ENCODE data around the gene MACROD2. TPM values are rescaled to one million over a fixed set of nuclear protein-coding genes. Genes with fewer than 3 reads are reported as not detected.
"Not testable (repeated sequence)": the region's sequence is repeated elsewhere in the genome, so short reads cannot be mapped to it uniquely, and the experiment has no call there.

Gene MACROD2
- total RNA-seq, 1 experiment from 2014 or later, result 3.7 TPM

DNA sequence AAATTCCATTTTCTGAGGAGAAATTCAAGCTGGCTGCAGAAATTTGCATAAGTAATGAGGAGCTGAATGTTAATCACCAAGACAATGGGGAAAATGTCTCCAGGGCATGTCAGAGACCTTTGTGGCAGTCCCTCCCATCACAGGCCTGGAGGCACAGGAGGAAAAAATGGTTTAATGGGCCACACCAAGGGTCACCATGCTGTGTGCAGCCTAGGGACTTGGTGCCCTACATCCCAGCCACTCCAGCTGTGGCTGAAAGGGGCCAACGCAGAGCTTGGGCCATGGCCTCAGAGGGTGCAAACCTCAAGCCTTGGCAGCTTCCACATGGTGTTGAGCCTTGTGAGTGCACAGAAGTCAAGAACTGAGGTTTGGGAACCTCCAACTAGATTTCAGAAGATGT lies 987.0 kb downstream of the MACROD2 start:
- H2AFZ ChIP-seq (ENCODE audit: low read depth, low read length, poor library complexity, severe bottlenecking); POLR2A ChIA-PET; H3K4me3 ChIP-seq (replicated peaks in 1 of 2; ENCODE audit: low read depth in 1 of 2, low read length in 2 of 2); H3K79me2 ChIP-seq (ENCODE audit: insufficient read depth, low read length); H3K4me2 ChIP-seq (ENCODE audit: low read length); intact Hi-C loops (cut with micrococcal nuclease); DNase-seq (ENCODE audit: low read depth, low spot score); RAD21 ChIA-PET (ENCODE audit: low non-redundant PET in 1 of 2, low total read pairs in 2 of 2, uncharacterized antibody in 2 of 2, unreplicated experiment in 2 of 2); H3K36me3 ChIP-seq (ENCODE audit: control insufficient read depth in 1 of 2, insufficient read depth in 2 of 2, low read length in 2 of 2); BruUV-seq (replicated peaks); H3K27ac ChIP-seq (ENCODE audit: low read depth, low read length); H3K27me3 ChIP-seq (ENCODE audit: insufficient read depth, low read length); ATAC-seq; H3K9me3 ChIP-seq (ENCODE audit: control insufficient read depth in 1 of 2, insufficient read depth in 1 of 2, low read depth in 1 of 2, low read length in 2 of 2); CTCF ChIA-PET; H4K20me1 ChIP-seq (ENCODE audit: insufficient read depth); H3K9me2 ChIP-seq (ENCODE audit: insufficient read depth); H3K9ac ChIP-seq (ENCODE audit: low read length): not testable (repeated sequence)
- H3K4me1 ChIP-seq (ENCODE audit: control insufficient read depth in 1 of 2, insufficient read depth in 2 of 2, low read length in 2 of 2), result peaks cover 15 to 28% of the 10 kb centered on the region in 2 experiments

- Histone ChIP-seq H3K9me2 (ENCODE audit: insufficient read depth) (no peaks in the 10 kb centered on the region), H3K4me1 (ENCODE audit: control insufficient read depth in 1 of 2, insufficient read depth in 2 of 2, low read length in 2 of 2) (peaks cover 15 to 26% of the 10 kb centered on the region in 2 experiments), H3K27ac (ENCODE audit: low read depth, low read length) (no peak overlapping the region), H3K27me3 (ENCODE audit: insufficient read depth, low read length) (no peaks in the 10 kb centered on the region), H3K4me2 (ENCODE audit: low read length) (no peak overlapping the region), H3K79me2 (ENCODE audit: insufficient read depth, low read length) (no peaks in the 10 kb centered on the region), H2AFZ (ENCODE audit: low read depth, low read length, poor library complexity, severe bottlenecking) (no peak overlapping the region), H3K9me3 (ENCODE audit: control insufficient read depth in 1 of 2, insufficient read depth in 1 of 2, low read depth in 1 of 2, low read length in 2 of 2) (no peaks in the 10 kb centered on the region), H3K4me3 (replicated peaks in 1 of 2; ENCODE audit: low read depth in 1 of 2, low read length in 2 of 2) (no peak overlapping the region), H4K20me1 (ENCODE audit: insufficient read depth) (no peaks in the 10 kb centered on the region), H3K36me3 (ENCODE audit: control insufficient read depth in 1 of 2, insufficient read depth in 2 of 2, low read length in 2 of 2) (no peaks in the 10 kb centered on the region), H3K9ac (ENCODE audit: low read length) (no peak overlapping the region)
- CTCF ChIA-PET, result no interaction called here
- DNase-seq (ENCODE audit: low read depth, low spot score) (no peak), ATAC-seq (no peak)
- BruUV-seq (replicated peaks), result no TSS peak
- intact Hi-C loops (cut with micrococcal nuclease), result no loop called here
- POLR2A ChIA-PET, result no interaction called here
- RAD21 ChIA-PET (ENCODE audit: low non-redundant PET in 1 of 2, low total read pairs in 2 of 2, uncharacterized antibody in 2 of 2, unreplicated experiment in 2 of 2), result no interaction called here
- no peak for TF ChIP-seq ELF1 (IDR thresholded peaks at IDR 0.05; ENCODE audit: borderline replicate concordance, low read depth)
- no peak for TF ChIP-seq CEBPB (IDR thresholded peaks at IDR 0.05; ENCODE audit: low read depth)
- TF ChIP-seq, protein P1, sequence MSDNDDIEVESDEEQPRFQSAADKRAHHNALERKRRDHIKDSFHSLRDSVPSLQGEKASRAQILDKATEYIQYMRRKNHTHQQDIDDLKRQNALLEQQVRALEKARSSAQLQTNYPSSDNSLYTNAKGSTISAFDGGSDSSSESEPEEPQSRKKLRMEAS (IDR thresholded peaks at IDR 0.05), result no peak
- no peak for TF ChIP-seq CBX3 (IDR thresholded peaks at IDR 0.05; ENCODE audit: low read depth)
- no peak for TF ChIP-seq EGR1 (IDR thresholded peaks at IDR 0.05; ENCODE audit: low read depth)
Measured at GRCh38 chr20:14984305-14984704, 989.0 kb downstream of the MACROD2 start.

All from HCT116 (cell line).